Fibroblast of villous mesenchyme (primary cell): ENCODE measurements around the gene SBF2. TPM values are rescaled to one million over a fixed set of nuclear protein-coding genes. Genes with fewer than 3 reads are reported as not detected.
"Not testable (repeated sequence)": the region's sequence is repeated elsewhere in the genome, so short reads cannot be mapped to it uniquely, and the experiment has no call there.

Source experiments
- DNase-seq: peaks from one replicate; pipeline ENCODE4 v3.0.0-alpha.2; 2010; ENCODE audit warnings: low read depth
- H3K4me3 ChIP-seq: 2 replicates; pipeline ENCODE4 v1.5.1; 2011; ENCODE audit warnings: low read depth, mild to moderate bottlenecking, low read length
- CTCF ChIP-seq: IDR thresholded peaks from 2 replicates; pipeline ENCODE4 v1.5.1; 2012; ENCODE audit warnings: low read depth, mild to moderate bottlenecking, low read length; ENCODE audit not compliant: insufficient read depth
- total RNA-seq: library from RNA; depleted of rRNA; stranded (reverse); fragments of >200 nt; gene quantifications from 2 replicates; pipeline ENCODE4 v1.2.3, GENCODE V29; 2012

The SBF2 gene
- total RNA-seq, 1 donor, result 35.0 TPM

- H3K4me3 ChIP-seq, result no peak overlapping the region
- no peak for TF ChIP-seq CTCF
- DNase-seq, result peak; percentile 63
These were observed 30.1 kb downstream of the SBF2 start for GRCh38 chr11:10263929-10264328.

- H3K4me3 ChIP-seq, result no peak overlapping the region
- no peak for TF ChIP-seq CTCF
- DNase-seq, result no peak
These were observed 32.2 kb downstream of the SBF2 start for GRCh38 chr11:10261821-10262220.

- no peak for DNase-seq
- no peak for TF ChIP-seq CTCF
- H3K4me3 ChIP-seq, result no peak overlapping the region
These were observed 36.5 kb downstream of the SBF2 start for GRCh38 chr11:10257478-10257877.

- no peak for TF ChIP-seq CTCF
- no peak overlapping the region for H3K4me3 ChIP-seq
- DNase-seq, result peak; percentile 34
These were observed 38.5 kb downstream of the SBF2 start for GRCh38 chr11:10255388-10256125.

- not testable (repeated sequence) for H3K4me3 ChIP-seq, DNase-seq
These were observed 44.4 kb downstream of the SBF2 start for GRCh38 chr11:10249448-10250131.

GRCh38 chr11:10247011-10247410 lies 47.0 kb downstream of the SBF2 start:
- no peak overlapping the region for H3K4me3 ChIP-seq
- DNase-seq, result no peak
- TF ChIP-seq CTCF, result no peak

GRCh38 chr11:10243896-10244575 lies 50.0 kb downstream of the SBF2 start:
- DNase-seq, result no peak
- no peak for TF ChIP-seq CTCF
- H3K4me3 ChIP-seq, result no peak overlapping the region
